SK-N-SH (cell line): Measurements from ENCODE around the gene SLC50A1. TPM values are rescaled to one million over a fixed set of nuclear protein-coding genes. Genes with fewer than 3 reads are reported as not detected.

Source experiments
- CTCF ChIA-PET: fragments of 300-600, 350-600 bp; formaldehyde crosslinking; extraction: SDS; loops from one replicate; lab custom pipeline; 2021; lab: Yijun Ruan, JAX
- POLR2A ChIA-PET: fragments of 350-600 bp; sonication (Branson Sonifier 250); formaldehyde crosslinking; extraction: SDS; loops from one replicate; lab custom pipeline; 2020; ENCODE audit warnings: antibody characterized with exemption, inconsistent platforms; lab: Yijun Ruan, JAX
- DNase-seq: peaks from one replicate; pipeline ENCODE4 v3.0.0; 2012
- H2AFZ ChIP-seq: fragments of 200-600 bp; sonication (generic); 2 replicates; pipeline ENCODE4 v1.8.1; 2016; ENCODE audit warnings: antibody characterized with exemption, mild to moderate bottlenecking, low read depth
- H3F3A ChIP-seq: fragments of 200-600 bp; sonication (generic); replicated peaks from 2 replicates; pipeline ENCODE3; 2016; ENCODE audit warnings: antibody characterized with exemption, mild to moderate bottlenecking; ENCODE audit not compliant: insufficient read depth
- H3K27ac ChIP-seq, 2 experiments: fragments of 200-500 bp in 1 of 2; fragments of 200-600 bp in 1 of 2; sonication (Bioruptor generic) in 1 of 2; sonication (generic), shearing (Covaris generic) in 1 of 2; 2 replicates each; pipeline versions ENCODE4 v1.5.1 to v1.6.1; 2014 to 2016; ENCODE audit warnings: low read depth in 2 of 2, inconsistent platforms in 1 of 2, low read length in 1 of 2, mild to moderate bottlenecking in 1 of 2, mixed read lengths in 1 of 2
- H3K27me3 ChIP-seq: fragments of 200-600 bp; sonication (generic), shearing (Covaris generic); 2 replicates; pipeline ENCODE4 v1.6.1; 2016; ENCODE audit warnings: mixed run types; ENCODE audit not compliant: insufficient read depth
- H3K36me3 ChIP-seq, 2 experiments: fragments of 200-500 bp in 1 of 2; fragments of 200-600 bp in 1 of 2; sonication (Bioruptor generic) in 1 of 2; sonication (generic) in 1 of 2; replicated peaks in 1 of 2; 2 replicates each; pipeline versions ENCODE3 to v1.5.1; 2014 to 2016; ENCODE audit warnings: low read length in 1 of 2, mild to moderate bottlenecking in 1 of 2; ENCODE audit not compliant: insufficient read depth in 2 of 2, control insufficient read depth in 1 of 2
- H3K4me1 ChIP-seq, 2 experiments: fragments of 200-500 bp in 1 of 2; fragments of 200-600 bp in 1 of 2; sonication (Bioruptor generic) in 1 of 2; sonication (generic), shearing (Covaris generic) in 1 of 2; 2 replicates each; pipeline versions ENCODE4 v1.5.1 to v1.6.1; 2014 to 2016; ENCODE audit warnings: low read depth in 1 of 2, low read length in 1 of 2, mixed run types in 1 of 2; ENCODE audit not compliant: insufficient read depth in 2 of 2, control insufficient read depth in 1 of 2
- H3K4me2 ChIP-seq: fragments of 200-600 bp; sonication (generic), shearing (Covaris generic); 2 replicates; pipeline ENCODE4 v1.6.1; 2017; ENCODE audit warnings: mixed run types
- H3K4me3 ChIP-seq, 2 experiments: fragments of 200-500 bp in 1 of 2; fragments of 200-600 bp in 1 of 2; sonication (Bioruptor generic) in 1 of 2; sonication (generic), shearing (Covaris generic) in 1 of 2; 2 replicates each; pipeline versions ENCODE4 v1.5.1 to v1.8.1; 2014 to 2016; ENCODE audit warnings: low read depth in 2 of 2, inconsistent platforms in 1 of 2, low read length in 1 of 2, mild to moderate bottlenecking in 1 of 2, mixed read lengths in 1 of 2, moderate library complexity in 1 of 2
- H3K79me2 ChIP-seq: fragments of 200-600 bp; sonication (generic); 2 replicates; pipeline ENCODE4 v1.8.1; 2017; ENCODE audit warnings: mild to moderate bottlenecking; ENCODE audit not compliant: insufficient read depth
- H3K9ac ChIP-seq: fragments of 200-600 bp; sonication (generic); 2 replicates; pipeline ENCODE4 v1.6.1; 2017; ENCODE audit warnings: mixed run types
- H3K9me2 ChIP-seq: fragments of 200-600 bp; sonication (generic); 2 replicates; pipeline ENCODE4 v1.6.1; 2017; ENCODE audit warnings: mixed run types
- H3K9me3 ChIP-seq: fragments of 200-600 bp; sonication (generic); 2 replicates; pipeline ENCODE4 v1.6.1; 2017; ENCODE audit warnings: mixed run types, mild to moderate bottlenecking, moderate library complexity
- H4K20me1 ChIP-seq: fragments of 200-600 bp; sonication (generic); 2 replicates; pipeline ENCODE4 v1.6.1; 2017; ENCODE audit warnings: mild to moderate bottlenecking, mixed run types; ENCODE audit not compliant: insufficient read depth
- EP300 ChIP-seq, 2 experiments: IDR thresholded peaks; 2 replicates each; pipeline versions ENCODE4 v1.4.0 to v1.6.1; 2012; ENCODE audit warnings: borderline replicate concordance in 1 of 2, low read depth in 1 of 2, low read length in 1 of 2
- FOXM1 ChIP-seq: IDR thresholded peaks from 2 replicates; pipeline ENCODE4 v1.4.0; 2012; ENCODE audit warnings: low read depth, mild to moderate bottlenecking
- GABPA ChIP-seq: IDR thresholded peaks from 2 replicates; pipeline ENCODE4 v1.4.0; 2012; ENCODE audit warnings: low read depth, mild to moderate bottlenecking
- PBX3 ChIP-seq: IDR thresholded peaks from 2 replicates; pipeline ENCODE4; 2012
- RAD21 ChIP-seq: IDR thresholded peaks from 2 replicates; pipeline ENCODE4 v1.6.1; 2012; ENCODE audit warnings: mild to moderate bottlenecking, low read length
- REST ChIP-seq: IDR thresholded peaks from 2 replicates; pipeline ENCODE4 v1.6.1; 2012; ENCODE audit warnings: mild to moderate bottlenecking, low read depth, low read length, moderate library complexity
- RXRA ChIP-seq: IDR thresholded peaks from 2 replicates; pipeline ENCODE4 v1.4.0; 2012; ENCODE audit warnings: low read depth, mild to moderate bottlenecking, borderline replicate concordance
- USF1 ChIP-seq: IDR thresholded peaks from 2 replicates; pipeline ENCODE4 v1.4.0; 2012; ENCODE audit warnings: low read depth, borderline replicate concordance
- WGBS: methylation state at CpG from one replicate; pipeline ENCODE4 v1.1.6; 2017; ENCODE audit warnings: low lambda C conversion rate; 5-methylcytosine and 5-hydroxymethylcytosine counted together
- polyA plus RNA-seq, 3 experiments: library from polyadenylated mRNA; depleted of rRNA; stranded (reverse); fragments of >200 nt; gene quantifications; 2 replicates each; pipeline ENCODE4 v1.2.3, GENCODE V29; 2012

SLC50A1 gene
- polyA plus RNA-seq, 1 of the 3 experiments (the other 2 are of a cell fraction): 58.4 TPM

- TF ChIP-seq REST (no peak), EP300 (IDR thresholded peaks at IDR 0.05; ENCODE audit: borderline replicate concordance in 1 of 2, low read depth in 1 of 2, low read length in 1 of 2) (no peak), PBX3 (no peak), USF1 (no peak), GABPA (no peak), FOXM1 (no peak)
- TF ChIP-seq, all 33 proteins: peak for 0
Measured at GRCh38 chr1:155107309-155108264, 28.1 kb upstream of the SLC50A1 start (continued).

GRCh38 chr1:155108296-155108695 lies 27.4 kb upstream of the SLC50A1 start:
- no peak for TF ChIP-seq RXRA
- TF ChIP-seq RAD21: no peak
- no peak for TF ChIP-seq REST
- no peaks in the 10 kb centered on the region; the same call in 1 of the 2 replicates for H3K27me3 ChIP-seq
- DNase-seq: no peak
- H3K36me3 ChIP-seq: no peaks in the 10 kb centered on the region
- no peaks in the 10 kb centered on the region for H3K9me3 ChIP-seq
- POLR2A ChIA-PET: no interaction called here
- H4K20me1 ChIP-seq: no peaks in the 10 kb centered on the region
- H3K4me3 ChIP-seq: no peak overlapping the region
- WGBS: 70% methylated on average over 5 of the region's 5 CpGs
- CTCF ChIA-PET: interaction anchor here (0.7 to 7.0 kb wide), 9 partner anchors 11 to 107 kb away, joined by 3 to 30 read pairs (median 3); no protein-coding TSS in a partner anchor
- no peak overlapping the region for H3K4me2 ChIP-seq
- no peaks in the 10 kb centered on the region for H3K4me1 ChIP-seq
- H3K79me2 ChIP-seq: no peaks in the 10 kb centered on the region
- H3K9me2 ChIP-seq: no peaks in the 10 kb centered on the region
- no peak overlapping the region for H3K9ac ChIP-seq
- H2AFZ ChIP-seq: no peak overlapping the region
- no peaks in the 10 kb centered on the region for H3F3A ChIP-seq
- no peak overlapping the region for H3K27ac ChIP-seq
